Pulmonary artery endothelial cell (primary cell): ENCODE data around the gene UGT1A5. TPM values are rescaled to one million over a fixed set of nuclear protein-coding genes. Genes with fewer than 3 reads are reported as not detected.
"Not testable (repeated sequence)": the region's sequence is repeated elsewhere in the genome, so short reads cannot be mapped to it uniquely, and the experiment has no call there.

ENCODE experiments used
- DNase-seq: peaks from one replicate; pipeline ENCODE4 v3.0.0-alpha.2; 2011; ENCODE audit warnings: low read depth, low spot score
- total RNA-seq: library from RNA; depleted of rRNA; stranded (reverse); fragments of >200 nt; gene quantifications from 2 replicates; pipeline ENCODE4 v1.2.3, GENCODE V29; 2014

The UGT1A5 gene
- total RNA-seq, 1 donor from 2014 or later = not detected

- no peak for DNase-seq
Measured at GRCh38 chr2:233693963-233694362, 18.7 kb upstream of the UGT1A5 start.

GRCh38 chr2:233698740-233699139 is 14.0 kb upstream of the UGT1A5 start:
- no peak for DNase-seq

GRCh38 chr2:233699424-233700027 is 13.2 kb upstream of the UGT1A5 start:
- DNase-seq = no peak

GRCh38 chr2:233700028-233700635 is 12.6 kb upstream of the UGT1A5 start:
- peak; percentile 64 for DNase-seq

- not testable (repeated sequence) for DNase-seq
Measured at GRCh38 chr2:233700842-233701241, 11.9 kb upstream of the UGT1A5 start.

- DNase-seq = no peak
Measured at GRCh38 chr2:233702238-233702637, 10.5 kb upstream of the UGT1A5 start.

- no peak for DNase-seq
Measured at GRCh38 chr2:233705911-233706506, 6.7 kb upstream of the UGT1A5 start.

GRCh38 chr2:233706720-233707119 is 6.0 kb upstream of the UGT1A5 start:
- DNase-seq = no peak

GRCh38 chr2:233707940-233708644 is 4.6 kb upstream of the UGT1A5 start:
- no peak for DNase-seq

GRCh38 chr2:233708942-233709341 is 3.8 kb upstream of the UGT1A5 start:
- no peak for DNase-seq

- DNase-seq = no peak
Measured at GRCh38 chr2:233711312-233712008, 1.2 kb upstream of the UGT1A5 start.

GRCh38 chr2:233713262-233713615 is 532 bp downstream of the UGT1A5 start:
- no peak for DNase-seq

GRCh38 chr2:233714121-233714520 is 1.4 kb downstream of the UGT1A5 start:
- no peak for DNase-seq

GRCh38 chr2:233718552-233718951 is 5.8 kb downstream of the UGT1A5 start, which contains the start of gene UGT1A4:
UGT1A4 (plus strand) TSS chr2:233718736; CDS start chr2:233718821, 85 bp downstream.
- DNase-seq = no peak

- no peak for DNase-seq
Measured at GRCh38 chr2:233728723-233729301, 16.1 kb downstream of the UGT1A5 start, which contains the start of gene UGT1A3. UGT1A3 (plus strand) TSS chr2:233729042; CDS start chr2:233729127, 85 bp downstream.

- DNase-seq = not testable (repeated sequence)
Measured at GRCh38 chr2:233736868-233737653, 24.4 kb downstream of the UGT1A5 start.

GRCh38 chr2:233740870-233741269 is 28.2 kb downstream of the UGT1A5 start:
- no peak for DNase-seq

- no peak for DNase-seq
Measured at GRCh38 chr2:233743464-233744259, 31.0 kb downstream of the UGT1A5 start.

GRCh38 chr2:233745073-233745755 is 32.5 kb downstream of the UGT1A5 start:
- no peak for DNase-seq
